Stomach (tissue), 4 donors: ENCODE measurements around the gene DYRK4.

ENCODE experiments used
- CTCF ChIP-seq, 7 experiments: fragments of 450-650 bp in 4 of 7; fragments of 200-600 bp in 3 of 7; sonication (generic) in 3 of 7; IDR thresholded peaks; one replicate each; pipeline ENCODE4 v1.5.1; 2016 to 2019; ENCODE audit warnings: antibody characterized with exemption in 7 of 7, control low read depth in 2 of 7, mild to moderate bottlenecking in 1 of 7
- POLR2AphosphoS5 ChIP-seq, 3 donors: sonication (generic); formaldehyde crosslinking; IDR thresholded peaks; one replicate each; pipeline ENCODE4 v1.6.1; 2016; ENCODE audit warnings: antibody characterized with exemption in 3 of 3

GRCh38 chr12:4530160-4530559 is 31.8 kb upstream of the DYRK4 start:
- no peak for TF ChIP-seq CTCF (IDR thresholded peaks at IDR 0.05)
- TF ChIP-seq POLR2AphosphoS5 (IDR thresholded peaks at IDR 0.05), result no peak
